ENCODE data around the gene CFAP43.

CFAP43 gene

GRCh38 chr10:104109908-104110662 lies 122.1 kb downstream of the CFAP43 start:
- Histone ChIP-seq H3K4me2 (peak overlapping the region in 6 of 11 experiments; percentile 30 to 75 (median 62); a peak in 11 of 22 replicates), H3K4me1 (peaks cover 25 to 59% (median 33%) of the 10 kb centered on the region in 10 experiments), H3K27me3 (no peaks in the 10 kb centered on the region), H4K20me1 (no peaks in the 10 kb centered on the region), H3K9me3 (replicated peaks in 1 of 11) (no peaks in the 10 kb centered on the region), H3K4me3 (no peak overlapping the region), H3K36me3 (no peaks in the 10 kb centered on the region), H3K27ac (peak overlapping the region in 1 of 11 experiments; percentile 26; a peak in 2 of 22 replicates), H3K9ac (no peak overlapping the region)
- TF ChIP-seq Cebpa-rat (IDR thresholded peaks at IDR 0.05) = no peak

DNA sequence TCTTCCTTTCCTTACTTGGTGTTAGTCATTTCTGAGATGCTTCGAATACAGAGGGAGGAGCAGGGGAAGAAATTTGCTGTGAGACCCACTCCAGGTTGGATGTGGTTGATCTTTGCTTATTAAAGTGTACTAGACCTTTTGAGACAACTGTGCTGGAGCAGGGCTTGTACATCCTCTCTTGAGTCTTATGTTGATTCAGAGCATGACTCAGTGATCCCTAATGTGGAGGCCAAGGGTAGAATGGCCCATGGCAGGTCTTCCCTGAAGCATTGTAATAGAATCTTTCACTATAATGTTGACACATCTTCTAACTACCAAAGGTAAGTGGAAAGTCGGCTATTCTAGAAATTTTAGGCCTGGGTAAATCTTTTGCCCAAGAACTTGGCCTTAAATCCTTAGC lies 127.2 kb downstream of the CFAP43 start:
- H3K4me2 ChIP-seq = no peak overlapping the region
- no peak overlapping the region for H3K9ac ChIP-seq
- no peak for TF ChIP-seq Cebpa-rat (IDR thresholded peaks at IDR 0.05)
- peaks cover 0 to 21% (median 3%) of the 10 kb centered on the region in 10 experiments; a peak in 10 of 20 replicates for H3K4me1 ChIP-seq
- H3K9me3 ChIP-seq (replicated peaks in 1 of 11) = no peaks in the 10 kb centered on the region
- no peaks in the 10 kb centered on the region for H4K20me1 ChIP-seq
- no peaks in the 10 kb centered on the region for H3K27me3 ChIP-seq
- no peak overlapping the region for H3K27ac ChIP-seq
- no peaks in the 10 kb centered on the region for H3K36me3 ChIP-seq
- H3K4me3 ChIP-seq = no peak overlapping the region

- H3K4me3 ChIP-seq = no peak overlapping the region
- no peaks in the 10 kb centered on the region for H4K20me1 ChIP-seq
- H3K4me1 ChIP-seq = peaks cover 0 to 15% (median under 1%) of the 10 kb centered on the region in 10 experiments; a peak in 8 of 20 replicates
- H3K27ac ChIP-seq = no peak overlapping the region
- H3K4me2 ChIP-seq = no peak overlapping the region
- no peak overlapping the region for H3K9ac ChIP-seq
- H3K9me3 ChIP-seq (replicated peaks in 1 of 11) = no peaks in the 10 kb centered on the region
- no peaks in the 10 kb centered on the region for H3K27me3 ChIP-seq
- TF ChIP-seq Cebpa-rat (IDR thresholded peaks at IDR 0.05) = no peak
- H3K36me3 ChIP-seq = no peaks in the 10 kb centered on the region
Observed at GRCh38 chr10:104104418-104104817, 127.7 kb downstream of the CFAP43 start.

DNA sequence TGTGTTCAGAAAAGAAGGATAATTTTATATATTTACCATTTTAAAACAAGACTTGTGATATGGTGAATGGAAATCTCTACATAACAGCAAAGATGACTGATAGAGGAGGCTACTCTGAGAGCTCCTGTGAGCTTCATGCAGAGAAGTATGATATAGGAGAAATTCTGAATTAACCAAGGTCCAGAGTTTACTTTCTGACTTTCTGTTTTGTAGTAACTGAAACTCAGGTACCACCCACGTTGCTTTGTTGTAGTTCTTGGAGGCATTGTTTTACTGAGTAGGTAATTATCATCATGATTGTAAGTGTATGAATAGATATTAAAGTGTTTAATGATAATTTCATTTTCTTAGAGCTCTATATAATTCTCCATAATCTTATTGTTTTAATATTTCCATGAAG lies 128.2 kb downstream of the CFAP43 start:
- Histone ChIP-seq H3K27me3 (no peaks in the 10 kb centered on the region), H3K4me1 (peaks cover 0 to 12% (median 0%) of the 10 kb centered on the region in 10 experiments; a peak in 3 of 20 replicates), H3K36me3 (no peaks in the 10 kb centered on the region), H3K4me3 (no peak overlapping the region), H3K4me2 (no peak overlapping the region), H3K27ac (no peak overlapping the region), H3K9ac (no peak overlapping the region), H4K20me1 (no peaks in the 10 kb centered on the region), H3K9me3 (replicated peaks in 1 of 11) (no peaks in the 10 kb centered on the region)
- no peak for TF ChIP-seq Cebpa-rat (IDR thresholded peaks at IDR 0.05)

DNA sequence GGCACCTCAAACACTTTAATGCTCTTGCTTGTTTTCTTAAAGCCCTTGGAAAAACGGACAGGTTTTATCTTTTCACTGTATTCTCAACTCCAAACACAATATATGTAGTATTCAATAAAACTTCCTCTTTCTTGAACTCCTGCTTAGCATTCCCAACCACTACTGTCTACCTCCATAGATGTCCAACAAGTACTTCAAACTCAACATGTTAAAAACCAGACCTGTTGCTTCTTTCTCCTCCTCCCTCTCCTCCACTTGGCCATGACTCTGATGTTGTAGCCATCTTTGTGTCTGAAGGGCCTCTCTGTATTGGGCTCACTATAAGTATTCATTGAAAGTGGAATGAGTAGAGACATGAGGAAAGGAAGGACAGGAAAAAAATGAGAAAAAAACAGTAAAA lies 130.3 kb downstream of the CFAP43 start:
- Histone ChIP-seq H3K27ac (no peak overlapping the region), H3K4me3 (no peak overlapping the region), H3K9me3 (replicated peaks in 1 of 11) (peaks cover 5 to 10% (median 8%) of the 10 kb centered on the region in 11 experiments)

DNA sequence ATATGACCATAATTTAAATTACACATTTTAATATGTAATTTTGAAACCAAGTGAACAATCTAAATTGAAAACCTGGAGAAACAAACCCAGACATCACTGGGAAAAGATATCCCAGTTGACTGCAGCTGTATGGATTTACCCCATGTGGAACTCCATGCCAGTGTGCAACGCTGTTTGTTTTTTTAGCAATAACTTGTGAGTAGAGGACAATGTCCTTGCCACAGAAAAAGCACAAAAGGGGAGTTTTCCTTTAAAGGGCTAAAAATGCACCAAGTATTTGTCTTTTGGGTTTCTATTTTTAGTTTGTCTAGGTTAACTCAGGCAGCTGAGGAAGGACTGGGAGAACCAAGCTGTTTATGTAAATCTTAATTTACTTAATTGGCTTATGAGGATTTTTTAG lies 131.4 kb downstream of the CFAP43 start:
- H3K27ac ChIP-seq = no peak overlapping the region
- no peaks in the 10 kb centered on the region for H3K27me3 ChIP-seq
- no peak overlapping the region for H3K9ac ChIP-seq

More for the DNA sequence above, 130.3 kb downstream of the CFAP43 start:
- Histone ChIP-seq H3K9ac (no peak overlapping the region), H3K4me1 (peaks cover 0 to 12% (median 0%) of the 10 kb centered on the region in 10 experiments; a peak in 3 of 20 replicates), H3K27me3 (no peaks in the 10 kb centered on the region), H3K4me2 (peak overlapping the region in 2 of 11 experiments; percentile 10 to 33; a peak in 1 of 22 replicates), H3K36me3 (no peaks in the 10 kb centered on the region), H4K20me1 (no peaks in the 10 kb centered on the region)
- TF ChIP-seq Cebpa-rat (IDR thresholded peaks at IDR 0.05) = no peak

DNA sequence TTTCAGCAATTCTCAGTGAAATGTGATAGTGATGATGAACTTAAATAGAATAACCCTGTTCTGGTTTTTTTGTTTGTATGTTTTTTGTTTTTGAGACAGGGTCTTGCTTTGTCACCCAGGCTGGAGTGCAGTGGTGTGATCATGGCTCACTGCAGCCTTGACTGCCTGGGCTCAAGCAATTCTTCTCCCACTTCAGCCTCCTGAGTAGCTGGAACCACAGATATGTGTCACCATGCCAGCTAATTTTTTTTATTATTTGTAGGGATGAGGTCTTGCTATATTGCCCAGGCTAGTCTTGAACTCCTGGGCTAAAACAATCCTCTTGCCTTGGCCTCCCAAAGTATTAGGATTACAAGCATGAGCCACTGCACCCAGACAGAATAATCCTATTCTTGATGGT lies 132.2 kb downstream of the CFAP43 start:
- Histone ChIP-seq H3K4me1 (peaks cover 0 to 12% (median 0%) of the 10 kb centered on the region in 10 experiments; a peak in 3 of 20 replicates), H3K9ac (no peak overlapping the region), H3K4me3 (no peak overlapping the region), H3K27me3 (no peaks in the 10 kb centered on the region), H3K9me3 (replicated peaks in 1 of 11) (peaks cover 10 to 14% (median 13%) of the 10 kb centered on the region in 11 experiments), H3K27ac (no peak overlapping the region), H3K36me3 (no peaks in the 10 kb centered on the region), H4K20me1 (no peaks in the 10 kb centered on the region), H3K4me2 (no peak overlapping the region)
- no peak for TF ChIP-seq Cebpa-rat (IDR thresholded peaks at IDR 0.05)

More for the DNA sequence above, 131.4 kb downstream of the CFAP43 start:
- TF ChIP-seq Cebpa-rat (IDR thresholded peaks at IDR 0.05) = no peak
- Histone ChIP-seq H3K4me2 (no peak overlapping the region), H3K4me3 (no peak overlapping the region), H3K4me1 (peaks cover 0 to 12% (median 0%) of the 10 kb centered on the region in 10 experiments; a peak in 3 of 20 replicates), H3K9me3 (replicated peaks in 1 of 11) (peaks cover 10 to 14% (median 13%) of the 10 kb centered on the region in 11 experiments), H4K20me1 (no peaks in the 10 kb centered on the region), H3K36me3 (no peaks in the 10 kb centered on the region)

DNA sequence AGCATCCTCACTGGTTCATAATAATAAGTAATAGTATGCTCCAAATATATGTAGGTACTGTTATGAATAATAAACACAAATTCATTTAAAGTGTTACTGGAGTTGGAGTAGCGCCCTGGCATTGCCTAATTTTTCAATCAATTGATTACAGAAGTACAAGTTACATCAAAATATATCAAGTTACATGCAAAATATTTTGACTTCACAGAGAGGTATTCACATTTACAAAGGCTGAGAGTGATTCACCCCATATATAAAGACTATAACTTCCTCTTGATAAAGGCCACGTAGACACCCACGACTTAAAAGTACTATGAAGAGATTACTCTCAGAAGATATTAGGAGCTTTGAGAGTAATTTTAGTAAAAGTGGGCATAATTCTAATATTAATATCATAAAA lies 132.9 kb downstream of the CFAP43 start:
- no peaks in the 10 kb centered on the region for H4K20me1 ChIP-seq
- H3K4me1 ChIP-seq = peaks cover 0 to 16% (median 0%) of the 10 kb centered on the region in 10 experiments; a peak in 4 of 20 replicates
- no peak for TF ChIP-seq Cebpa-rat (IDR thresholded peaks at IDR 0.05)
- no peak overlapping the region for H3K9ac ChIP-seq
- H3K4me3 ChIP-seq = no peak overlapping the region
- peaks cover 10 to 14% (median 13%) of the 10 kb centered on the region in 11 experiments for H3K9me3 ChIP-seq (replicated peaks in 1 of 11)
- H3K36me3 ChIP-seq = no peaks in the 10 kb centered on the region
- H3K27ac ChIP-seq = no peak overlapping the region
- no peak overlapping the region for H3K4me2 ChIP-seq
- H3K27me3 ChIP-seq = no peaks in the 10 kb centered on the region

DNA sequence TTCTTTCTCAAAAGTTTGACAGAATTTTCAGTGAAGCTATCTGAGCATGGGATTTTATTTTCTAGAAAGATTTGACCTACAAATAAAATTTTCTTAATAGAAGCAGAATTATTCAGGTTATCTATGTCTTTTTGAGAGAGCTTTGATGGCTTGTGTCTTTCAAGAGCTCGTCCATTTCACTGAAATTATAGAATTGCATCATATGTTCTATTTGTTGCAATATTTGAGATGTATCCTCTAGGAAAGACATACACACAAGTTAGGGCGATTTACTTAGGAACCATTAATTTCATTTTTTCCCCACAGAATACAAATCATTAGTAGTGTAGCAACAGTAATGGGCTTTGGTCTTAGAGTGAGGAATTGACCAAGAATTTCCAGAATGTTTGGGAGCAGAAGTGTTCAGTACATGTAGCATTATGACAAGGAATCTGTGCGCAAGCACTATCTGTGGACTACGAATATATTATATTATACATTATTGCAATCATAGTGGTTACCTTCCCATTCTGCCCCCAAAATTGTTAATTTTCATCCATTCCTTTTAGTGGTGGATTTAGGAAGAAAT lies 133.7 kb downstream of the CFAP43 start:
- Histone ChIP-seq H3K9ac (no peak overlapping the region), H3K4me3 (no peak overlapping the region), H3K27ac (no peak overlapping the region), H3K9me3 (replicated peaks in 1 of 11) (peaks cover 10 to 16% (median 13%) of the 10 kb centered on the region in 11 experiments), H3K4me2 (no peak overlapping the region), H3K36me3 (no peaks in the 10 kb centered on the region), H3K4me1 (peaks cover 0 to 19% (median 0%) of the 10 kb centered on the region in 10 experiments; a peak in 4 of 20 replicates), H4K20me1 (no peaks in the 10 kb centered on the region), H3K27me3 (no peaks in the 10 kb centered on the region)
- TF ChIP-seq Cebpa-rat (IDR thresholded peaks at IDR 0.05) = no peak
